Measurements from ENCODE around the gene RSPO4. TPM values are rescaled to one million over a fixed set of nuclear protein-coding genes. Genes with fewer than 3 reads are reported as not detected.

RSPO4 gene
- total and polyA plus RNA-seq, 2 donors (not counting 1 experiment from before 2014, with no cell fraction given), result not detected

GRCh38 chr20:1012359-1013168 is 10.5 kb upstream of the RSPO4 start:
- no peak overlapping the region for H3K9ac ChIP-seq (ENCODE audit: insufficient read depth, low read length)
- no peak for DNase-seq (ENCODE audit: low read depth in 2 of 2)
- H3K27me3 ChIP-seq (ENCODE audit: control insufficient read depth, insufficient read depth, low read length), result no peaks in the 10 kb centered on the region
- no peak overlapping the region for H3K27ac ChIP-seq (ENCODE audit: insufficient read depth, low read length)
- H4K20me1 ChIP-seq (ENCODE audit: control insufficient read depth, extremely low read depth, insufficient read depth, low read length), result no peaks in the 10 kb centered on the region
- TF ChIP-seq EZH2 (IDR thresholded peaks at IDR 0.05; ENCODE audit: low read length, missing control alignments) (no peak), CTCF (conservative IDR thresholded peaks at IDR 0.05 in 1 of 2, IDR thresholded peaks at IDR 0.05 in 1 of 2; ENCODE audit: low read depth in 1 of 2, low read length in 2 of 2) (no peak)
- H3K4me1 ChIP-seq (ENCODE audit: control insufficient read depth, extremely low read depth, insufficient read depth, low read length), result no peaks in the 10 kb centered on the region
- H3K4me2 ChIP-seq (ENCODE audit: extremely low read depth, insufficient read depth, low read length), result no peak overlapping the region
- H3K9me3 ChIP-seq (ENCODE audit: control insufficient read depth, insufficient read depth, low read depth, low read length), result no peaks in the 10 kb centered on the region
- no peaks in the 10 kb centered on the region for H3K36me3 ChIP-seq (ENCODE audit: control insufficient read depth, insufficient read depth, low read length)
- H2AFZ ChIP-seq (ENCODE audit: low read length), result no peak overlapping the region
- H3K4me3 ChIP-seq (replicated peaks in 1 of 4; ENCODE audit: control extremely low read depth in 1 of 4, insufficient read depth in 1 of 4, low read depth in 3 of 4, low read length in 4 of 4), result no peak overlapping the region
- no peaks in the 10 kb centered on the region for H3K79me2 ChIP-seq (ENCODE audit: control insufficient read depth, insufficient read depth, low read length)

GRCh38 chr20:1010659-1011058 is 8.5 kb upstream of the RSPO4 start:
- no peaks in the 10 kb centered on the region for H3K79me2 ChIP-seq (ENCODE audit: control insufficient read depth, insufficient read depth, low read length)
- DNase-seq (ENCODE audit: low read depth in 2 of 2), result no peak
- H3K4me1 ChIP-seq (ENCODE audit: control insufficient read depth, extremely low read depth, insufficient read depth, low read length), result no peaks in the 10 kb centered on the region
- H3K27me3 ChIP-seq (ENCODE audit: control insufficient read depth, insufficient read depth, low read length), result no peaks in the 10 kb centered on the region
- no peak overlapping the region for H3K27ac ChIP-seq (ENCODE audit: insufficient read depth, low read length)
- H4K20me1 ChIP-seq (ENCODE audit: control insufficient read depth, extremely low read depth, insufficient read depth, low read length), result no peaks in the 10 kb centered on the region
- no peak overlapping the region for H3K4me2 ChIP-seq (ENCODE audit: extremely low read depth, insufficient read depth, low read length)
- no peak overlapping the region for H2AFZ ChIP-seq (ENCODE audit: low read length)
- H3K4me3 ChIP-seq (replicated peaks in 1 of 4; ENCODE audit: control extremely low read depth in 1 of 4, insufficient read depth in 1 of 4, low read depth in 3 of 4, low read length in 4 of 4), result no peak overlapping the region
- no peaks in the 10 kb centered on the region for H3K9me3 ChIP-seq (ENCODE audit: control insufficient read depth, insufficient read depth, low read depth, low read length)
- H3K36me3 ChIP-seq (ENCODE audit: control insufficient read depth, insufficient read depth, low read length), result no peaks in the 10 kb centered on the region
- TF ChIP-seq CTCF (conservative IDR thresholded peaks at IDR 0.05 in 1 of 2, IDR thresholded peaks at IDR 0.05 in 1 of 2; ENCODE audit: low read depth in 1 of 2, low read length in 2 of 2) (no peak), EZH2 (IDR thresholded peaks at IDR 0.05; ENCODE audit: low read length, missing control alignments) (no peak)
- H3K9ac ChIP-seq (ENCODE audit: insufficient read depth, low read length), result no peak overlapping the region

GRCh38 chr20:1005452-1006027 is 3.4 kb upstream of the RSPO4 start:
- Histone ChIP-seq H3K4me3 (replicated peaks in 1 of 4; ENCODE audit: control extremely low read depth in 1 of 4, insufficient read depth in 1 of 4, low read depth in 3 of 4, low read length in 4 of 4) (no peak overlapping the region), H3K9me3 (ENCODE audit: control insufficient read depth, insufficient read depth, low read depth, low read length) (no peaks in the 10 kb centered on the region), H3K36me3 (ENCODE audit: control insufficient read depth, insufficient read depth, low read length) (no peaks in the 10 kb centered on the region), H2AFZ (ENCODE audit: low read length) (no peak overlapping the region), H3K79me2 (ENCODE audit: control insufficient read depth, insufficient read depth, low read length) (no peaks in the 10 kb centered on the region), H3K4me2 (ENCODE audit: extremely low read depth, insufficient read depth, low read length) (no peak overlapping the region), H3K9ac (ENCODE audit: insufficient read depth, low read length) (no peak overlapping the region), H3K4me1 (ENCODE audit: control insufficient read depth, extremely low read depth, insufficient read depth, low read length) (no peaks in the 10 kb centered on the region), H3K27ac (ENCODE audit: insufficient read depth, low read length) (no peak overlapping the region), H4K20me1 (ENCODE audit: control insufficient read depth, extremely low read depth, insufficient read depth, low read length) (no peaks in the 10 kb centered on the region), H3K27me3 (ENCODE audit: control insufficient read depth, insufficient read depth, low read length) (peaks cover 19% of the 10 kb centered on the region)
- peak; percentile 2 to 15 for DNase-seq (ENCODE audit: low read depth in 2 of 2)
- TF ChIP-seq CTCF (conservative IDR thresholded peaks at IDR 0.05 in 1 of 2, IDR thresholded peaks at IDR 0.05 in 1 of 2; ENCODE audit: low read depth in 1 of 2, low read length in 2 of 2), result no peak
- no peak for TF ChIP-seq EZH2 (IDR thresholded peaks at IDR 0.05; ENCODE audit: low read length, missing control alignments)

Measured in fibroblast of lung (primary cell).